Activated T-helper 1 cell treated with anti-CD3 and anti-CD28 coated beads, Interleukin-12 subunit alpha, Interleukin-12 subunit beta, Interleukin-2, Interleukin-4 antibody, amounts not matched to agents 30 ng/mL and 10 ng/mL and 1 ng/mL, durations not matched to agents 14 hours and 24 hours and 36 hours (primary cell): ENCODE data around the gene NFIX. TPM values are rescaled to one million over a fixed set of nuclear protein-coding genes. Genes with fewer than 3 reads are reported as not detected.
A peak's percentile ranks its signal among the peaks of the same experiment; 100 is the strongest.

Experiments used
- DNase-seq: peaks from one replicate; pipeline ENCODE4 v3.0.0; 2021; ENCODE audit warnings: low spot score
- H3K27ac Mint-ChIP-seq: one replicate; pipeline ENCODE4 v1.8.0; 2021; ENCODE audit warnings: mild to moderate bottlenecking, mixed read lengths
- H3K27me3 Mint-ChIP-seq: one replicate; pipeline ENCODE4 v1.8.0; 2022; ENCODE audit warnings: mild to moderate bottlenecking, moderate library complexity, mixed read lengths; ENCODE audit not compliant: insufficient read depth
- H3K36me3 Mint-ChIP-seq: one replicate; pipeline ENCODE4 v1.8.0; 2021; ENCODE audit warnings: low read depth, mixed read lengths
- H3K4me1 Mint-ChIP-seq: one replicate; pipeline ENCODE4 v1.8.0; 2021; ENCODE audit warnings: low read depth, mixed read lengths
- H3K4me3 Mint-ChIP-seq: one replicate; pipeline ENCODE4 v1.8.0; 2021; ENCODE audit warnings: mild to moderate bottlenecking, moderate library complexity, mixed read lengths
- H3K9me3 Mint-ChIP-seq: one replicate; pipeline ENCODE4 v1.8.0; 2021; ENCODE audit warnings: mixed read lengths
- intact Hi-C: fragments of 100-400 bp; cut with micrococcal nuclease; formaldehyde crosslinking; loops from one replicate; pipeline ENCODE4 v1.15.1; 2024
- total RNA-seq: library from RNA; stranded (reverse); gene quantifications from 2 replicates; pipeline ENCODE4 v1.2.3, GENCODE V29; 2022

NFIX gene
- total RNA-seq, 1 donor from 2014 or later: 8.0 TPM

DNA sequence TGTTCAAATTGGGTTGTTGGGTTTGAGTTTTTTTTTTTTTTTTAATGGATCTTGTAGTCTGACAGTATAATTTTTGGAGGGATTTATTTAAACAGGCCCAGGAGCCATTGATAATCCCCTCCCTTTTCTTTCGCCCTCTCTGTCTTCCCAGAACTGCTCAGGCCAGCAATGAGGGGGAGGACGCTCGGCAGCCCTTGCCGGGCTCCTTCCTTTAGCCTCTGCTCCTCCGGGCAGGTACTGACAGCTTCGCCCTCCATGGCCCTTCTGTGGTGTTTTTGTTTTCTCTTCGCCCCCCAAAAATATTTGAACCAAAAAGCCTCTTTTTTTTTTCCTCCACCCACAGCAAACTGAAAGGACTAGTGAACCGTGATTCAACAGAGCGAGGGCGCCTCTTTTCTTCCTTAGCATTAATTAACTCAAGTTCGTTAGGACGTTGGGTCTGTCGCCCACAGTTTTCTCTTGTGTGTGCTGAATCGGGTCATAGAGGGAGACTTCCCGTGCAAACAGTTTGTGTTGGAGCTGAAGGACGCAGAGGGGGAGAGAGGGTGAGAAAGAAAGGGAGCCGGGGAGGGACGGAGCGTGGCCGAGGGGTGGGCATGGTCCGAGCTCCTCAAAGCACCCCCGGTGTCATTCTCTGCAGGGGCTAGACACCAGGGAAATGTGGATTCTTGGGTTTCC lies 21.5 kb downstream of the NFIX start:
- peaks cover 18% of the 10 kb centered on the region for H3K4me1 Mint-ChIP-seq
- intact Hi-C loops: no loop called here
- H3K4me3 Mint-ChIP-seq: no peak overlapping the region
- peaks cover 66% of the 10 kb centered on the region for H3K27me3 Mint-ChIP-seq
- H3K36me3 Mint-ChIP-seq: no peaks in the 10 kb centered on the region
- no peaks in the 10 kb centered on the region for H3K9me3 Mint-ChIP-seq
- H3K27ac Mint-ChIP-seq: no peak overlapping the region
- no peak for DNase-seq

DNA sequence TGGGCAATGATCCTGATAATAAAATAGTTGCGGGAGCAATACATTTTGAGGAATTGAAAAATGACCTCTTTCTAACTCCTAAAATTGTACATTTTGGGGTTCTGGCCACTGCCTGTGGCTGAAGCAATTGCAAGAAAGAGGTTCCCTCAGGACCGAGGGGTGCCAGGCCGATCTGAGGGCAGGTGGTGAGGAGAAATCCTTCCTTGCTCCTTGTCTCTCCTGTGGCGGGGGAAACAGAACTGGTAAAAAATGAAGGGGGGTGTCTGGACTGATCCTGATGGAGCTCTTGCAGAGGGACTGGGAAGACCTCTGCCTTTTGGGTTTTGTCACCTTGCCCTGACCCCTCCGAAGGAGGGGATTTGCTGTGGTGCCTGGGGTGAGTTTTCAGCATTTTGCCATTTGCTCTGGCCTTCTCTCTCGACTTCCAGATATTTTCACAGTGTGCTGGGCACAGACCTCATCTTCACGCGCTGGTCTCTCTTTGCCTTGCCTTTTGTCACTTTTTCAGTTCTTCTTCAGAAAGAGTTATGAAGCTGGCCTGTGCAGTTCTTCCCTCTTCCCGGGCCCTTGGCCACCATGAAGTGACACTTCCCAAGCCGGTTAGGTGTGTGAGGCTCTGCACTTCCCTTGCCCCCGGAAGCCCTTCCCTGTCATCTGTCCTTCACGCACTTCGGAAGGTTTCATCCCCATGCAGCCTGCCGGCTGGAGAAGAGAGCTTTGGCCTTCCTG lies 22.2 kb downstream of the NFIX start:
- H3K36me3 Mint-ChIP-seq: no peaks in the 10 kb centered on the region
- H3K27ac Mint-ChIP-seq: no peak overlapping the region
- intact Hi-C loops: no loop called here
- H3K9me3 Mint-ChIP-seq: no peaks in the 10 kb centered on the region
- peaks cover 18% of the 10 kb centered on the region for H3K4me1 Mint-ChIP-seq
- H3K4me3 Mint-ChIP-seq: no peak overlapping the region
- DNase-seq: no peak
- H3K27me3 Mint-ChIP-seq: peaks cover 68% of the 10 kb centered on the region

DNA sequence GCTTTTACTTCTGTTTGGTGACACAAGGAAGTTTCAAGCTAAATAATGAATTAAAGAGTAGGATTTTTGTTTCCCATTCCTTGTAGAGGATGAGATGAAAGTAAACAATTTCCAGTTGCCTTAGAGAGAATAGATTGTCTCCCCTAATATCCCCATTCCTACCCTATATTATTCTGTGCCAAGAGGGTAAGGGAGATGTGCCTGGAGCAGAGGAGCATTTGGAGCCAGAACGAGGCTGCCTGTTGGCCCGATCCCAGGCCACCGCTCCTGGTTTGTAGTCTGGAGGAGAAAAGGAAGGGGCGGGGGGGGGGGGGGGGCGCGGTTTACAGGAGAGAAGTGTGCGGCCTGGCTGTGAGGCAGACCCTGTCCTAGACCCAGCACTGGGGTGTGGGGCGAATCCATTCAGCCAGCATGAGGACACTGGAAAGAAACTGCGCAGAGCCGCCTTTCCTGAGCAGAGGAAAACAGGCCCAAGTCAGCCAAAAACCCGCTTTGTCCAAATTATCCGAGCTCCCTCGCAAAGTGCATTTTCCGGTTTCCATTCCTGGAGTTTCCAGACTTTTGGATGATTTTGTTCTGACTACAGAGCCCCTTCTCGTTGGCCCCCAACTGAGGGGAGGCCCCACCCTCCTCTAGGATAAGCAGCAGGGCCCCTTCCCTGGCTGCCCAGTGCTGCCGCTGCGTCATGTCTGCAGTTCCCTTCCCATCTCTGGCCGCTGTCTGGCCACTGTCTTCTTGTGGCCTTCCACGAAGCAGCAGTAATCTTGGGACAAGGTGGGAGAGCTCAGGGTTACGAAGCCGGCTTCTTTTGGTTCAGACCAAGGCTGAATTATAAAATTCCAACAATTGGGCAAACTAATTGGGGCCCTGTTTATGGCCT lies 23.0 kb downstream of the NFIX start:
- H3K4me1 Mint-ChIP-seq: peaks cover 15% of the 10 kb centered on the region
- peaks cover 62% of the 10 kb centered on the region for H3K27me3 Mint-ChIP-seq
- H3K36me3 Mint-ChIP-seq: no peaks in the 10 kb centered on the region
- H3K27ac Mint-ChIP-seq: no peak overlapping the region
- H3K4me3 Mint-ChIP-seq: no peak overlapping the region
- no peak for DNase-seq
- no peaks in the 10 kb centered on the region for H3K9me3 Mint-ChIP-seq
- intact Hi-C loops: no loop called here

DNA sequence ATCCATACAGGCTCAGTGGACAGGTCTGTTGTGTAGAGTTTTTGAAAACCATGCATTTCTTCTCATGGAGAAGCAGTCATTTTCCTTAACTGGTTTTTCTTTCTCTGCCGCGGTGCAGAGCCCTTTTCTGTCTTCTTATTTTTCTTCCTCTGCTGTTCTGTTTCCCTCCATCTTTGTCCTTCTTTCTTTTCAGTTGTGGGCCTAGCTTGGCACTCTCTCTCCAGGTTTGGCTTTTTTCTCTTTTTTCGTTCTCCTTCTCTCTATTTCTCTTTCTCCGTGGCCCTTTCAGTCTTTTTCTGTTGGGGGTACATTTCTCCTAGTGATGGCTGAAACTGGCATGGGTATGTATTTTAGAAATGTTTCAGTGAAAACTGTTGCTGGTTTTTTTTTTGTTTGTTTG lies 24.1 kb downstream of the NFIX start:
- no peak for DNase-seq
- peaks cover 60% of the 10 kb centered on the region for H3K27me3 Mint-ChIP-seq
- H3K4me1 Mint-ChIP-seq: peaks cover 16% of the 10 kb centered on the region
- H3K36me3 Mint-ChIP-seq: no peaks in the 10 kb centered on the region
- intact Hi-C loops: no loop called here
- H3K9me3 Mint-ChIP-seq: no peaks in the 10 kb centered on the region
- H3K27ac Mint-ChIP-seq: no peak overlapping the region
- H3K4me3 Mint-ChIP-seq: no peak overlapping the region

DNA sequence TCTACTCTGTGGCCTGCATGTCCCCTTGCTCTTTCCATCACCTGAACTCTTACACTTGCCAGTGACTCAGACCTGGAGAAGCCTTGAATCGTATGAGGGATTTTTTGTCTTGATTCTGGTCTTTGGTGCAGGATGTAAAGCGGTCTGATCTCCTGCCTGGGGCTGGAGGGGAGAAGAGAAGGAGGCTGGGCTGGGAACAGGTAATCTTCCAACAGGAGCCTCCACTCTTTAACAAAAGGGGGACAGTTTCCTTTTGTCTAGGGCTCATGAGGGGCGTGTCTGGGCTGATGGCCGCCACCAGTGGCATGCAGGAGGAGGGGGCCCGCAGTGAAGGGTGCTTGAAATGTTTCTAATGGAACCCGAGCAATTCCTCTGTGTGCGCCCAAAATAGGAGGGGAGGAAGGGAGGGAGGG lies 24.7 kb downstream of the NFIX start:
- Mint-ChIP-seq H3K4me3 (no peak overlapping the region), H3K9me3 (no peaks in the 10 kb centered on the region), H3K36me3 (no peaks in the 10 kb centered on the region), H3K4me1 (peaks cover 17% of the 10 kb centered on the region), H3K27ac (no peak overlapping the region), H3K27me3 (peaks cover 57% of the 10 kb centered on the region)
- no peak for DNase-seq
- intact Hi-C loops: no loop called here

DNA sequence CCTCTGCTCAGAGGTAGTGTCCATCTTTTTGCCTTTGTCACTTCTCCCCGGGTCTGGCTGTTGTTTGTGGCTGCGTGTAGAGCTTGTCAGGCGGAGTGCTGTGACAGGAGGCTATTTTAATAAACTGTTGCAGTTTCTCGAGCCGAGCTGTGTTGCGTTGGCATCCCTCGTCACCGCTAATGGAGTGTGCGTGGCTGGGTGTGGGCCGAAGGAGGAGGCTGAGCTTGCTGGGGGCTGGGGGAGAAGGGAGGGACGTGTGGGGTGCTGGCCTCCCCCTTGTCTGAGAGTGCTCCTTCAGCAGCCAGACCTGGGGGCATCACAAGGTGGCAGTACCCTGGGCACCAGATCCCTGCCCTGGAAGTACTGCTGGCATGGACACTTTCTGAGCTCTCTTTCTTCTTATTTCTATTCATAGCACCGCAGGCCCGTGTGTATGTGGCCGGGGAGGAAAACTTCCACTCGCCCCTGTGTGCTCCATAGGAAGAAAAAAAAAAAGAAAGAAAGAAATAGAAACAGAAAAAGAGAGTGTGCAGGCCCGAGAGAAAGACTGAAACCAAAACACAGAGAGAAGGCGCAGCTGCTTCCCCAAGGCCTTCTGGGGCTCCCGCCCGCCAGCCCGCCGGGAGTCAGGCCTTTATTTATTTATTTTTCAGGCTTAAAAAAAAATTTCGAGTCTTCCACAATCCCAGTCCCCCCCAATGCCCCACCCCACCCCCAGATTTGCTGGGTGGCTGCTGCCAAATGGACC lies 27.0 kb downstream of the NFIX start:
- peaks cover 49% of the 10 kb centered on the region for H3K27me3 Mint-ChIP-seq
- H3K27ac Mint-ChIP-seq: peak overlapping the region; percentile 42
- intact Hi-C loops: no loop called here
- H3K4me3 Mint-ChIP-seq: no peak overlapping the region
- no peaks in the 10 kb centered on the region for H3K9me3 Mint-ChIP-seq
- no peak for DNase-seq
- no peaks in the 10 kb centered on the region for H3K36me3 Mint-ChIP-seq
- H3K4me1 Mint-ChIP-seq: peaks cover 17% of the 10 kb centered on the region

DNA sequence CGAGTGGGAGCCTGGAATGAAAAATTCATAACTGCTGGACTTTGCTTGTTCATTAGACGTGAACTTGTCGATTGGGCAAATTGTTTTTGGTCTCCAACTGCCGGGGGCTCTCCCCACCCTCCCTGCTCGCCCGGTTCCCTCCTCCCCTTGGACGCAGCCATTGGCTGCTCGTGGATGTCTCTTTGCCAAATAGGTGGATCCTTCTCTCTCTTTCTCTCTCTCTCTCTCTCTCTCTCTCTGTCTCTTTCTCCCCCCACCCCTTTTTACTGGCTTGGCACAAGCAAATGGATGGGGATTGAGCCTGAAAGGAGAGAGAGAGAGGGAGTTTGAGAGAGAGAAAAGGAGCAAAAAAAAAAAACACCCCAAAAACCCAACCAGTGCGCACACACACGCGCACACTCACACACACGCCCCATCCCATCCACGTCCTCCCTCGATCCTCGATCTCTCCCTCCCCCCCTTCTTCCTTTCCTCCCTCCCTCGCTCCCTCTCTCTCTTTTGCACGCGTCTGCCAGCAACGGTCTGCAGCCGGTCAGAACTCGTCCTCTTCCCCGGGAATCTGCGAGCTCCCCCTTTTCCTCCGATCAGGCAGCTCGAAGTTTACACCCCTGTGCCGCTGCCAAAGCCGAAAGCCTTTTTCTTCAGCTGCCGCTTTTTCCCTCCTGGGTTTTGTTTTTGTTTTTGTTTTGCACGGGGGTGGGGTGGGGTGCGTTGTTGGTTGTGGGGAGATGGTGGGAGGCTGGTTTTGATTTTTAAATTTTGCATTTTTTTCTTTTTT lies 27.8 kb downstream of the NFIX start:
- H3K27me3 Mint-ChIP-seq: peaks cover 42% of the 10 kb centered on the region
- no peak overlapping the region for H3K27ac Mint-ChIP-seq
- no peak for DNase-seq
- H3K4me1 Mint-ChIP-seq: peaks cover 17% of the 10 kb centered on the region
- H3K9me3 Mint-ChIP-seq: no peaks in the 10 kb centered on the region
- intact Hi-C loops: no loop called here
- peak overlapping the region; percentile 75 for H3K4me3 Mint-ChIP-seq
- no peaks in the 10 kb centered on the region for H3K36me3 Mint-ChIP-seq

DNA sequence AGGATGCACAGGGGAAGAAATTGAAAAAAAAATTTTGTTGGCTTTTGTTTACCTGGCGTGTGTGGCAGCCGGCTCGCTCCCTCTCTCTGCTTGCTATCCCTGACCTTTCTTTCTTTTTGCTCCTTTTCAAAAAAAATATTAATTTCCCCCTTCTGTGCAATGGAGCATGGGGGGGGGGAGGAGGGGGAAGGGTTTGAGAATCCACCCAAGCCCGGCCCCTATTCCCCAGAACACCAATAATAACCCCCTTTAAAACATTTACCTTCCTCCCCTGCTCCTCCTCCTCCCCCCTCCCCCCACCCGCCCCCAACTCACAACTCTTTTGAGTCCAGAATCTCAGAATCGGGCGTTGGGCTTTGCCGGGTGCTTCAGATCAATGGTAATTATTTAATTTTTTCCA lies 28.4 kb downstream of the NFIX start:
- Mint-ChIP-seq H3K27me3 (peaks cover 40% of the 10 kb centered on the region), H3K36me3 (no peaks in the 10 kb centered on the region), H3K4me1 (peaks cover 17% of the 10 kb centered on the region), H3K9me3 (no peaks in the 10 kb centered on the region), H3K27ac (no peak overlapping the region), H3K4me3 (peak overlapping the region; percentile 75)
- DNase-seq: no peak
- intact Hi-C loops: no loop called here

DNA sequence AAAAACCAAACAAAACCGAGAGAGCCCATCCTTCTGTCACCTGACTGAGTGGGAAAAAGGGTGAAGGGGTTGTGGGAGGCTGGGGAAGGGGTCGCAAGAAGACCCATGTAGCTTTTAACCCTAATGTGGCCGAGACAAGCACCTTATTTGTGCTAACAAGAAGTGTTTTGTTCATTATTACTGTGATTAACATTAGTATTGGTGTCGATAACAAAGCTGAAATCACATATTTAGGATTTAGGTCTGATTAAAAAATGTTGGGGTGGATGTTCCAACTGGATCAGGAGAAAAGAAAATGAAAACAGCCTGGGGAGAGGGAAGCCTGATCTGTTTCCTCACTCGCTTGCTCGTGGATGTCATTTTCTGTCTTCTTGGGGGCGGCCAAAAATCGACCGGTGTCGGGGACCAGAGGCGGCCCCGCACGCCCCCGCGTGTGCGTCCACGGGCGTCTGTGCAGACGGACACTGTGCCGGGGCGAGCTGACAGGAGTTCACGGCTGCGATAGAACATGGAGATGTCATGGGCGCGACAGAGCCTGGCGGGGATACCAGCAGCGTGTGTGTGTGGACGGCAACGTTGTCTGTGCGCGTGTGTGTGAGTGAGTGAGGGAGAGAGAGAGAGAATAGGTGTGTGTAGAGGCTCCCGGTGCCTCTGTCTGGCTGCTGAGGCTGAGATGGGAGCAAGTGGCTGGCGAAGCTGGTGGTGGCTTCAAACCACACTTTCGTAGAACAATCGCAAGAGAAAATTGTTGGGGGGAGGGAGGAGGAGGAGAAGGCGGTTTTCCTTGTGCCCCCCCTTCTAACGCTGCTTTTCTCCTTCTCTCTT lies 29.1 kb downstream of the NFIX start:
- no peak for DNase-seq
- peaks cover 42% of the 10 kb centered on the region for H3K27me3 Mint-ChIP-seq

DNA sequence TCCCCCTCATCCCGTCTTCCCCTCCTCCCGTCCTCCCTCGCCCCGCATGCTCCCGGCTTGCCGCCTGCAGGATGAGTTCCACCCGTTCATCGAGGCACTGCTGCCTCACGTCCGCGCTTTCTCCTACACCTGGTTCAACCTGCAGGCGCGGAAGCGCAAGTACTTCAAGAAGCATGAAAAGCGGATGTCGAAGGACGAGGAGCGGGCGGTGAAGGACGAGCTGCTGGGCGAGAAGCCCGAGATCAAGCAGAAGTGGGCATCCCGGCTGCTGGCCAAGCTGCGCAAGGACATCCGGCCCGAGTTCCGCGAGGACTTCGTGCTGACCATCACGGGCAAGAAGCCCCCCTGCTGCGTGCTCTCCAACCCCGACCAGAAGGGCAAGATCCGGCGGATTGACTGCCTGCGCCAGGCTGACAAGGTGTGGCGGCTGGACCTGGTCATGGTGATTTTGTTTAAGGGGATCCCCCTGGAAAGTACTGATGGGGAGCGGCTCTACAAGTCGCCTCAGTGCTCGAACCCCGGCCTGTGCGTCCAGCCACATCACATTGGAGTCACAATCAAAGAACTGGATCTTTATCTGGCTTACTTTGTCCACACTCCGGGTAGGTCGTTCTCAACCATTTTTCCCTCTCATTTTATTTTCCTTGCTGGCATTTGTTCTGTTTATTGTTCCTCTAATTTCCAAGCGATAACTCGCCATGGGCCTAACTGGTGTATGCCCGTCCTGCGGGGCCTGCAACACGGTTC lies 29.8 kb downstream of the NFIX start:
- no peak overlapping the region for H3K4me3 Mint-ChIP-seq
- no peak overlapping the region for H3K27ac Mint-ChIP-seq
- H3K36me3 Mint-ChIP-seq: no peaks in the 10 kb centered on the region
- peaks cover 39% of the 10 kb centered on the region for H3K27me3 Mint-ChIP-seq
- intact Hi-C loops: no loop called here
- H3K9me3 Mint-ChIP-seq: no peaks in the 10 kb centered on the region
- H3K4me1 Mint-ChIP-seq: peaks cover 17% of the 10 kb centered on the region
- DNase-seq: no peak

More for the DNA sequence above, 29.1 kb downstream of the NFIX start:
- no peak overlapping the region for H3K27ac Mint-ChIP-seq
- H3K4me3 Mint-ChIP-seq: peak overlapping the region; percentile 60
- intact Hi-C loops: no loop called here
- H3K36me3 Mint-ChIP-seq: no peaks in the 10 kb centered on the region
- H3K4me1 Mint-ChIP-seq: peaks cover 17% of the 10 kb centered on the region
- H3K9me3 Mint-ChIP-seq: no peaks in the 10 kb centered on the region
